GM12874 (cell line): ENCODE results near the gene APBA2.

Experiments
- TF ChIP-seq, protein P1 (sequence below): IDR thresholded peaks from 2 replicates; pipeline ENCODE4 v1.5.1; 2011; ENCODE audit warnings: low read depth, mild to moderate bottlenecking, control low read depth, low read length, moderate library complexity; ENCODE audit not compliant: insufficient read depth

The APBA2 gene

DNA sequence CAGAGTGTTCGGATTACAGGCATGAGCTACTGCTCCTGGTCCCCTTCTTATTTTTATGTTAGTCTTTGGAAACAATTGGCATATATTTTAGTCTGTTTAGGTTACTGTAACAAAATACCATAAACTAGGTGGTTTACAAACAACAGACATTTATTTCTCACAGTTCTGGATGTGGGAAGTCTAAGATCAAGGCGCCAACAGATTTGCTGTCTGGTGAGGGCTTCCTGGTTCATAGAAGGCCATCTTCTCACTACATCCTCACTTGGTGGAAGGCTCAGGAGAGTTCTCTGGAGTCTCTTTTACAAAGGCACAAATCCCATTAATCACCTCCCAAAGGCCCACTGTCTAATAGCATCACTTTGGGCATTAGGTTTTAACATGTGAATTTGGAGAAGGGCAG lies 101.0 kb downstream of the APBA2 start:
- TF ChIP-seq, protein P1, sequence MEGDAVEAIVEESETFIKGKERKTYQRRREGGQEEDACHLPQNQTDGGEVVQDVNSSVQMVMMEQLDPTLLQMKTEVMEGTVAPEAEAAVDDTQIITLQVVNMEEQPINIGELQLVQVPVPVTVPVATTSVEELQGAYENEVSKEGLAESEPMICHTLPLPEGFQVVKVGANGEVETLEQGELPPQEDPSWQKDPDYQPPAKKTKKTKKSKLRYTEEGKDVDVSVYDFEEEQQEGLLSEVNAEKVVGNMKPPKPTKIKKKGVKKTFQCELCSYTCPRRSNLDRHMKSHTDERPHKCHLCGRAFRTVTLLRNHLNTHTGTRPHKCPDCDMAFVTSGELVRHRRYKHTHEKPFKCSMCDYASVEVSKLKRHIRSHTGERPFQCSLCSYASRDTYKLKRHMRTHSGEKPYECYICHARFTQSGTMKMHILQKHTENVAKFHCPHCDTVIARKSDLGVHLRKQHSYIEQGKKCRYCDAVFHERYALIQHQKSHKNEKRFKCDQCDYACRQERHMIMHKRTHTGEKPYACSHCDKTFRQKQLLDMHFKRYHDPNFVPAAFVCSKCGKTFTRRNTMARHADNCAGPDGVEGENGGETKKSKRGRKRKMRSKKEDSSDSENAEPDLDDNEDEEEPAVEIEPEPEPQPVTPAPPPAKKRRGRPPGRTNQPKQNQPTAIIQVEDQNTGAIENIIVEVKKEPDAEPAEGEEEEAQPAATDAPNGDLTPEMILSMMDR: no peak

DNA sequence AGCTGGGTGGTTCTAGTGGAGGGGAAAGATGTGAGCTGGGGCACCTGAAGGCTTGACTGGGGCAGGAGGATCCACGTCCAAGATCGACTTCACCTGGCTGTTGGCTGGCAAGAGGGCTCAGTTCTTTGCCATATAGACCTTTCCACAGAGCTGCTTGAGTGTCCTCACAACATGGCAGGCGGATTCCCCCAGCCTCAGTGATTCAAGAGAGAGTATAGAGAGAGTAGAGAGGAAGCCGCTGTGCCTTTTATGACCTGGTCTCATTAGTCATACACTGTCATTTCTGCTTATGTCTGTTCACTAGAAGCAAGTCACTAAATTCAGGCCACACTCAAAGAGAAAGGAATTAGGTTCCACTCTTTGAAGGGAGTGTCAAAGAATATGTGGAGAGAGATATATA lies 101.6 kb downstream of the APBA2 start:
- TF ChIP-seq, protein P1: no peak

DNA sequence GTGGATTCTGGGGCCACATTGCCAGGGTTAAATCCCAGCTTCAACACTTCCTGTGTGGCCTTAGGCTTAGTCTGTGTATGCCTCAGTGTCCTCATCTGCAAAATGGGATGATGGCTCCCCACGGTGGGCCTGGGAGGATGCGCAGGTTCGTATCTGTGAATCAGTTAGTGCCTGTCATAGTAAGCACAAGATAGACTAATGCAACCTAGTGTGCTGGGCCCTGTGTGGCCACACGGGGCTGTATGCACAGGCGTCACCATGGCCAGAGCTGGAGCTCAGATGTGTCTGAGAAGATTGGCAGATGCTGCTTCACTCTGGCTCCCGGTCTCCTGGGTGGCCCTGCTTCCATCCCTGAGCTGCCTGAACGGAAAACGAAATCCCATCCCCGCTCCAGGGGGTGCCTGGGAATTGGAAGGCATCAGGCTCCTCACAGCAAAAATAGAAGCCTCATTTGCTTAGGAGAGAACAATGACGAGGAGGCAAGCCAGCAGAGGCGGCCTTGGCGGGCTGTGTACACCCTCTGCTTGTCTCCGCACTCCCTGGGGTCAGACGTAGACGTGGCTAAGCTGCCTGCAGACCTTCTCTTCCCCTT lies 103.6 kb downstream of the APBA2 start:
- TF ChIP-seq, protein P1: 0 out of 2 replicates have a peak, but pooled peaks have one; percentile 13

DNA sequence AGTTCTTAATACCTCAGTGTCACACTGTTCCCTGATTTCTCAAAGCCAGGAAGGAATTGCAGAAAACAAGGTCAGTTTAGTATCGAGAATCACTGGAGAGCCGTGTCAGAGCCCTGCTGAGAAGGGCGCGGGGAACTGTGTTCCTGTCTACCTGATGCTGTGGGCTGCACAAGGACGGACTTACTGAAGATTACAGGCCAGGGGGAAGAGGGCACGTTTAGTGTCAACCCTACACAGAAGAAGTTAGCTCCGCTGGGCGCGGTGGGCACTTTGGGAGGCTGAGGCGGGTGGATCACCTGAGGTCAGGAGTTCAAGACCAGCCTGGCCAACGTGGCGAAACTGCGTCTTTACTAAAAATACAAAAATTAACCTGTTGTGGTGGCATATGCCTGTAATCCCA lies 104.1 kb downstream of the APBA2 start:
- TF ChIP-seq, protein P1: no peak

DNA sequence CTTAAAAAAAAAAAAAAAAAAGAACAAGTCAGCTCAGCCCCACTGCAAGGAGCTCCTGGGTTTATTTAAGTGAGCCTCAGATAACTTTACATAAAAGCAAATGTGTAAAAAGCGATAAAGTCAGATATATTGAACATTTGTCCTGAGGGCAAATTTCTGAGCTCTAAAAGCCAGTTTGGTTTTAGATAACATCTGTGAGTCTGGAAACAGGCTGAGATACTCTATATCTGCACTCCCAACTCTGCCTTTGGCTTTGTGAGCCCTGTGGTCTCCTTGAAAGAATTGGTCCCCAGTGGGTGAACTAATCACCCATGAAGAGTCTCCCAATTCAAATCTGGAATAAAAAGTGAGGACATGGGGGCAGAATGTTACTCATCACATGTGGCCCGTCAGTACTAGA lies 104.6 kb downstream of the APBA2 start:
- TF ChIP-seq, protein P1: no peak

DNA sequence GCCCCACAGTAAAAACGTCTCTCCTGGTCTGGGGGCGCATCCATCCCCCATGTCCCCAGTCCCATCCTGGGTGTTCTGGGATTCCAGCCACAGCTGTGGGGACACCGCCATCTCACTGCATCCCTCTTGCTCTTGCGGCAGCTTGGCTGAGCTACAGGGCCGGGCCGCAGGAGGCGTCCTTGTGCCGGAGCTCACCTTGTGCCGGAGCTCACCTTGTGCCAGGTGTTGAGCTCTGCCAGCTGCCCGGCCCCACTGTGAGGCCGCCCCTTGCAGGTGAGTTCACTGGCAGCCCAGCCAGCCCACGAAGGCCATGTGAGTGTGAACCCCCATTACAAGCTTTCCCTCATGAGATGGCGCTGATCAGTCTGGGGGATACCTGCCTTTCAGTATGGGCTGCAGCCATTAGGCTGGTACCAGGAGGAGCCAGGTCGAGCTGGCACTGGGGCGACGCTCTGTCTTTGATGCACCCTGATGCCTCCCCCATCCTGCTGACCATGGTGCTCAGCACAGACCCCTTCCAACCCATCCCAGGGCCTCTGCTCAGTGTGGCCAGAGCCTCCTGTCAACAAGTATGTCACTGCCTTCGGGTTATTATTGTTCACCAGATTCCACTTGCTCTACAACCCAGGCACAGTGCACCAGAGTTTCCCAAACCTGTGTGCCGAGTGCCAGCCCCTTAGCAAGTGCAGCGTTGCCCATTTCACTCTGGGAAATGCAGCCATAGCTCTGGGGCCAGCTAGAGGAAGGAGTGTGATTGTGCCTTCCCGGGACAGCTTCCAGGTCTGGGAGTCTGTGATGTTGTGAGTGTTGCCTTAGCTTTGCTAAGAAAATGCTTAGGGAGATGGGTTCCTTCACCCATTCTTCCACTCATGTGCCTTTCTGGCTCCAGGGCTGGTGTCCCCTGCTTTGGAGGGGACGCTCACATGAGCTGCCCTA lies 105.7 kb downstream of the APBA2 start:
- TF ChIP-seq, protein P1: no peak

DNA sequence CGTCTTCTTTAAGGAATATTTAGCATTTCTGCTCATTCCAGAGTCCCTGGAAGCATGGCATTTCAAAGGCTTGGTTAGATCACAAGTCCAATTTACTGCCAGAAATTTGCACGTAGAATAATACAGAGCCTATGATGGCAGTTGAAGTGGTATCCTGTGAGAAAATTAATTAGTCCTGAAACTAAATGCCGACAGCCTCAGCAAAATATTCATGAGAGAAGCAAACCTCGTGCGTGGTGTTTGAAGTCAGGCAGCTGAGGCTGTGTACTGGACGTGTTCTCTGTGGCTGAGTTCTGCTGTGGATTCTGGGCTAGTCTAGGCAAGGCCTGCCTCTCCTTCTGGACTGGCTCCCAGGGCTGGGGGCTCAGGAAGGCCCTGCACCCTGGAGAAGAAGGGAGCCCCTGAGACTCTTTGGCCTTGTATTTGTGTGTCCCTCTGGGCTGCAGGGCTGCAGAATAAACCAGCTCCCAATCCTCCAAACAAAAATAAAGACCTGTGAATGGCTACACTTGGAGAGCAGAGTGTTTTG lies 106.6 kb downstream of the APBA2 start:
- TF ChIP-seq, protein P1: no peak
